Kidney (tissue), 14 donors: ENCODE measurements around the gene ITLN2. TPM values are rescaled to one million over a fixed set of nuclear protein-coding genes. Genes with fewer than 3 reads are reported as not detected.
"Not testable (repeated sequence)": the region's sequence is repeated elsewhere in the genome, so short reads cannot be mapped to it uniquely, and the experiment has no call there.

Experiments used
- DNase-seq, 5 donors: peaks; one replicate each; pipeline ENCODE4 v3.0.0-alpha.2; 2013 to 2020
- FAIRE-seq: peaks from 2 replicates; lab custom pipeline; 2012; peaks lifted over from hg19 to GRCh38; lab: Jason Lieb, UNC
- H3K27ac ChIP-seq, 2 donors: one replicate each; pipeline ENCODE4 v1.7.0; 2013; ENCODE audit warnings: low read depth in 2 of 2, low read length in 2 of 2, inconsistent platforms in 1 of 2
- H3K27me3 ChIP-seq: one replicate; pipeline ENCODE4 v1.7.1; 2013; ENCODE audit warnings: low read length, inconsistent platforms; ENCODE audit not compliant: control insufficient read depth, insufficient read depth
- H3K36me3 ChIP-seq, 3 donors: one replicate each; pipeline versions ENCODE4 v1.7.0 to v1.7.1; 2013; ENCODE audit warnings: low read length in 3 of 3, control low read depth in 1 of 3, inconsistent platforms in 1 of 3; ENCODE audit not compliant: insufficient read depth in 3 of 3, control insufficient read depth in 2 of 3
- H3K4me1 ChIP-seq, 3 donors: one replicate each; pipeline versions ENCODE4 v1.7.0 to v1.7.1; 2013; ENCODE audit warnings: low read length in 3 of 3, inconsistent platforms in 1 of 3, low read depth in 1 of 3; ENCODE audit not compliant: control insufficient read depth in 2 of 3, insufficient read depth in 2 of 3
- H3K4me3 ChIP-seq, 3 donors: one replicate each; pipeline versions ENCODE4 v1.7.0 to v1.8.1; 2013; ENCODE audit warnings: low read length in 3 of 3, control low read depth in 1 of 3, inconsistent platforms in 1 of 3
- H3K9ac ChIP-seq, 3 donors: one replicate each; pipeline versions ENCODE4 v1.7.0 to v1.7.1; 2013; ENCODE audit warnings: low read length in 3 of 3, control low read depth in 1 of 3, inconsistent platforms in 1 of 3
- H3K9me3 ChIP-seq, 3 donors: one replicate each; pipeline versions ENCODE4 v1.7.0 to v1.7.1; 2013; ENCODE audit warnings: low read length in 3 of 3, control low read depth in 1 of 3, inconsistent platforms in 1 of 3; ENCODE audit not compliant: control insufficient read depth in 2 of 3, insufficient read depth in 1 of 3
- intact Hi-C: fragments of 100-400 bp; cut with DNase I; formaldehyde crosslinking; loops from one replicate; pipeline ENCODE4 v1.11.1; 2022
- polyA plus RNA-seq: library from polyadenylated mRNA; stranded (reverse); fragments of 350-450 nt; fragmentation: Illumina TruSeq; extraction: RNeasy Lipid Tissue Mini Kit (QIAGEN cat#74804); gene quantifications from one replicate; pipeline ENCODE4 v1.2.3, GENCODE V29; 2014; ENCODE audit warnings: low read depth, low replicate concordance; ENCODE audit not compliant: insufficient read depth
- total RNA-seq: library from RNA; stranded (reverse); fragmentation: NEBNext Ultra II Directional; extraction: Animal tissue kit (Norgen Biotek cat#: 25700); gene quantifications from one replicate; pipeline ENCODE4 v1.2.1, GENCODE V29; 2021
- TF ChIP-seq, protein P1 (sequence below): IDR thresholded peaks from 3 replicates; pipeline ENCODE4 v1.5.1; 2012; ENCODE audit warnings: mild to moderate bottlenecking, moderate library complexity, borderline replicate concordance; ENCODE audit not compliant: insufficient read depth; ENCODE audit errors: extremely low read depth
- donor health status: control.
- donor health status: control.
- donor health status: control.
- donor health status: control.
- donor health status: control.
- donor health status: DM: yes; HTN: yes; CAD: no.
- donor health status: Normal renal cell carcinoma (clear cell type).

Gene ITLN2
- total and polyA plus RNA-seq, 2 donors from 2014 or later = 0.88 TPM; not detected in 1

DNA sequence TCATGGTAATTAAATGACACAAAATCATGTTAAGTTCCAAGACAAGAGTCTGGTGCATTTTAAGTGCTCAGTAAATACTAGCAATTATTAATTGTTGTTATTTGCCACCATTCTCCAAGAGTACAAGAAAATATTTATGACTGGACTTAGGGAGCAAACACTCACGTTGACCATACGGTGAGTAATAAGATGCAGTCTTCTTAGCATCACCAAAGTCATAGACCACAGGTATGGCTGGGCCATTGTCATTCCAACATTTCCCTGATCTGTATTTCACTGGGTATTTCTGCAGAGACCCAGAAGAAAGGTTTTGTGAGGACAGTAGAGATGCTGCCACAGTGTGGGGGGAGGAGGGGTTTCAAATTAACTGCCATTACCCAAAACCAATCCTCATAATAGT is 4.7 kb downstream of the ITLN2 start:
- Histone ChIP-seq H3K4me1 (no peaks in the 10 kb centered on the region), H3K36me3 (no peaks in the 10 kb centered on the region), H3K4me3 (no peak overlapping the region), H3K9ac (no peak overlapping the region), H3K27ac (no peak overlapping the region), H3K9me3 (no peaks in the 10 kb centered on the region), H3K27me3 (no peaks in the 10 kb centered on the region)
- TF ChIP-seq, protein P1, sequence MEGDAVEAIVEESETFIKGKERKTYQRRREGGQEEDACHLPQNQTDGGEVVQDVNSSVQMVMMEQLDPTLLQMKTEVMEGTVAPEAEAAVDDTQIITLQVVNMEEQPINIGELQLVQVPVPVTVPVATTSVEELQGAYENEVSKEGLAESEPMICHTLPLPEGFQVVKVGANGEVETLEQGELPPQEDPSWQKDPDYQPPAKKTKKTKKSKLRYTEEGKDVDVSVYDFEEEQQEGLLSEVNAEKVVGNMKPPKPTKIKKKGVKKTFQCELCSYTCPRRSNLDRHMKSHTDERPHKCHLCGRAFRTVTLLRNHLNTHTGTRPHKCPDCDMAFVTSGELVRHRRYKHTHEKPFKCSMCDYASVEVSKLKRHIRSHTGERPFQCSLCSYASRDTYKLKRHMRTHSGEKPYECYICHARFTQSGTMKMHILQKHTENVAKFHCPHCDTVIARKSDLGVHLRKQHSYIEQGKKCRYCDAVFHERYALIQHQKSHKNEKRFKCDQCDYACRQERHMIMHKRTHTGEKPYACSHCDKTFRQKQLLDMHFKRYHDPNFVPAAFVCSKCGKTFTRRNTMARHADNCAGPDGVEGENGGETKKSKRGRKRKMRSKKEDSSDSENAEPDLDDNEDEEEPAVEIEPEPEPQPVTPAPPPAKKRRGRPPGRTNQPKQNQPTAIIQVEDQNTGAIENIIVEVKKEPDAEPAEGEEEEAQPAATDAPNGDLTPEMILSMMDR = no peak
- DNase-seq (no peak), FAIRE-seq (no peak)
- intact Hi-C loops = no loop called here

DNA sequence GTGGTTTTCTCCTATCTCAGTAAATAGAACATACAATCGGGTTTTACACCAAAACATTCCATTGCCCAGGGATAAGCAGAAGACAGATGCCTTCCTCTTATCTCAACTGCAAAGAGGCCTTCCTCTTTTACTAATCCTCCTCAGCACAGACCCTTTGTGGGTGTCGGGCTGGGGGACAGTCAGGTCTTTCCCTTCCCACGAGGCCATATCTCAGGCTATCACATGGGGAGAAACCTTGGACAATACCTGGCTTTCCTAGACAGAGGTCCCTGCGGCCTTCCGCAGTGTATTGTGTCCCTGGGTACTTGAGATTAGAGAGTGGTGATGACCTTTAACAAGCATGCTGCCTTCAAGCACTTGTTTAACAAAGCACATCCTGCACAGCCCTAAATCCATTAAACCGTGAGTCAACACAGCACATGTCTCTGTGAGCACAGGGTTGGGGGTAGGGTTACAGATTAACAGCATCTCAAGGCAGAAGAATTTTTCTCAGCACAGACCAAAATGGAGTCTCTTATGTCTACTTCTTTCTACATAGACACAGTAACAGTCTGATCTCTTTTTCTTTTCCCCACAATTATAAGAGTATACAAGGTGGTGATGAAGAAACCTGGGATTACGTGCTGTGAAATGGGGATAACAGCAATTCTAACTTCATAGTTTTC is 5.3 kb downstream of the ITLN2 start:
- DNase-seq = peak in 1 of 5 donors; percentile 51
- intact Hi-C loops, H3K27ac ChIP-seq, H3K27me3 ChIP-seq, H3K4me3 ChIP-seq, H3K9me3 ChIP-seq, H3K4me1 ChIP-seq, FAIRE-seq, H3K36me3 ChIP-seq, H3K9ac ChIP-seq: not testable (repeated sequence)

- H3K27me3 ChIP-seq, H3K27ac ChIP-seq, intact Hi-C loops, H3K9ac ChIP-seq, H3K9me3 ChIP-seq, H3K36me3 ChIP-seq, H3K4me3 ChIP-seq, H3K4me1 ChIP-seq, FAIRE-seq, DNase-seq: not testable (repeated sequence)
Measured at GRCh38 chr1:160947174-160947759, 7.3 kb downstream of the ITLN2 start.

- H3K4me3 ChIP-seq, DNase-seq, H3K4me1 ChIP-seq, H3K27ac ChIP-seq, FAIRE-seq, H3K36me3 ChIP-seq, H3K9ac ChIP-seq, intact Hi-C loops, H3K9me3 ChIP-seq, H3K27me3 ChIP-seq: not testable (repeated sequence)
Measured at GRCh38 chr1:160945881-160946280, 8.7 kb downstream of the ITLN2 start.

GRCh38 chr1:160945079-160945478 is 9.5 kb downstream of the ITLN2 start:
- intact Hi-C loops = no loop called here
- DNase-seq (no peak), FAIRE-seq (no peak)
- Histone ChIP-seq H3K9me3 (no peaks in the 10 kb centered on the region), H3K4me1 (no peaks in the 10 kb centered on the region), H3K27me3 (no peaks in the 10 kb centered on the region), H3K9ac (no peak overlapping the region), H3K27ac (no peak overlapping the region), H3K36me3 (no peaks in the 10 kb centered on the region), H3K4me3 (no peak overlapping the region)
- TF ChIP-seq, protein P1 = no peak
